Keratinocyte (primary cell): ENCODE data around the gene NCOA3. TPM values are rescaled to one million over a fixed set of nuclear protein-coding genes. Genes with fewer than 3 reads are reported as not detected.

ENCODE experiments used
- DNase-seq: peaks from one replicate; pipeline ENCODE4 v3.0.0-alpha.2; 2011; ENCODE audit warnings: low read depth, missing footprints, low spot score
- FAIRE-seq: peaks from 2 replicates; lab custom pipeline; 2011; peaks lifted over from hg19 to GRCh38; lab: Jason Lieb, UNC
- H2AFZ ChIP-seq: 2 replicates; pipeline ENCODE4 v1.6.0; 2012; ENCODE audit warnings: low read length, control low read depth, inconsistent platforms; ENCODE audit not compliant: control insufficient read depth
- H3K27ac ChIP-seq: 2 replicates; pipeline ENCODE4 v1.5.1; 2011; ENCODE audit warnings: low read length; ENCODE audit not compliant: control insufficient read depth, insufficient read depth
- H3K27me3 ChIP-seq: 3 replicates; pipeline ENCODE4 v1.6.0; 2011; ENCODE audit warnings: low read length; ENCODE audit not compliant: control insufficient read depth, insufficient read depth; ENCODE audit errors: extremely low read depth
- H3K36me3 ChIP-seq, 2 experiments: 2 replicates in 1 of 2; 3 replicates in 1 of 2; pipeline ENCODE4 v1.5.1; 2011; ENCODE audit warnings: low read length in 2 of 2, mild to moderate bottlenecking in 1 of 2; ENCODE audit not compliant: control insufficient read depth in 2 of 2, insufficient read depth in 2 of 2; ENCODE audit errors: extremely low read depth in 1 of 2
- H3K4me1 ChIP-seq: 3 replicates; pipeline ENCODE4 v1.5.1; 2011; ENCODE audit warnings: low read length; ENCODE audit not compliant: control insufficient read depth, insufficient read depth; ENCODE audit errors: extremely low read depth
- H3K4me2 ChIP-seq: 3 replicates; pipeline ENCODE4 v1.6.0; 2011; ENCODE audit warnings: low read depth, low read length; ENCODE audit not compliant: control insufficient read depth, insufficient read depth; ENCODE audit errors: extremely low read depth
- H3K4me3 ChIP-seq, 3 experiments: fragments of 200-600 bp in 1 of 3; sonication (generic) in 1 of 3; 2 replicates in 2 of 3; 3 replicates in 1 of 3; pipeline ENCODE4 v1.5.1; 2011 to 2016; ENCODE audit warnings: low read length in 3 of 3, mild to moderate bottlenecking in 3 of 3, control low read depth in 2 of 3, inconsistent platforms in 1 of 3, low read depth in 1 of 3, mixed read lengths in 1 of 3, mixed run types in 1 of 3, moderate library complexity in 1 of 3; ENCODE audit not compliant: control insufficient read depth in 2 of 3, insufficient read depth in 2 of 3; ENCODE audit errors: extremely low read depth in 1 of 3
- H3K79me2 ChIP-seq: 2 replicates; pipeline ENCODE4 v1.6.0; 2012; ENCODE audit warnings: low read length; ENCODE audit not compliant: control insufficient read depth, insufficient read depth
- H3K9ac ChIP-seq: 3 replicates; pipeline ENCODE4 v1.6.0; 2011; ENCODE audit warnings: low read length; ENCODE audit not compliant: control insufficient read depth, insufficient read depth; ENCODE audit errors: extremely low read depth
- H3K9me1 ChIP-seq: 3 replicates; pipeline ENCODE4 v1.6.0; 2011; ENCODE audit warnings: low read length; ENCODE audit not compliant: control insufficient read depth, insufficient read depth; ENCODE audit errors: extremely low read depth
- H3K9me3 ChIP-seq: 2 replicates; pipeline ENCODE4 v1.5.1; 2012; ENCODE audit warnings: low read depth, low read length; ENCODE audit not compliant: control insufficient read depth
- H4K20me1 ChIP-seq: 3 replicates; pipeline ENCODE4 v1.6.0; 2011; ENCODE audit warnings: low read length; ENCODE audit not compliant: control insufficient read depth, insufficient read depth; ENCODE audit errors: extremely low read depth
- EZH2 ChIP-seq: IDR thresholded peaks from one replicate; pipeline ENCODE4 v1.6.1; 2012; ENCODE audit warnings: inconsistent platforms, mild to moderate bottlenecking, low read length, moderate library complexity
- dilution Hi-C: fragments of 300-500 bp; cut with MboI; formaldehyde crosslinking; loops from one replicate; pipeline ENCODE4 v1.7.0; 2020; ENCODE audit warnings: low sequenced_read_pairs; ENCODE audit not compliant: extremely low pct_ligation_motif_present
- polyA plus RNA-seq, 5 experiments: library from polyadenylated mRNA; depleted of rRNA in 3 of 5; stranded (reverse) in 3 of 5; stranded (forward) in 1 of 5; unstranded in 1 of 5; fragments of >200 nt; gene quantifications; 1 replicate in 1 of 5; 2 replicates in 3 of 5; 3 replicates in 1 of 5; pipeline versions ENCODE4 v1.2.1 to v1.2.3, GENCODE V29; 2011 to 2012; ENCODE audit warnings: missing spikeins in 2 of 5, low read depth in 1 of 5, low replicate concordance in 1 of 5
- TF ChIP-seq, protein P1 (sequence below), 3 experiments: IDR thresholded peaks in 1 of 3; conservative IDR thresholded peaks in 1 of 3; optimal IDR thresholded peaks in 1 of 3; 2 replicates in 2 of 3; 3 replicates in 1 of 3; pipeline versions ENCODE3 to v1.5.1; 2011; ENCODE audit warnings: low read length in 3 of 3, mild to moderate bottlenecking in 3 of 3, moderate library complexity in 2 of 3, control low read depth in 1 of 3, inconsistent platforms in 1 of 3; ENCODE audit not compliant: insufficient read depth in 2 of 3; ENCODE audit errors: extremely low read depth in 1 of 3

The NCOA3 gene
- polyA plus RNA-seq, 1 donor (not counting 4 experiments of a cell fraction or from before 2014, with no cell fraction given): 25.8 TPM

DNA sequence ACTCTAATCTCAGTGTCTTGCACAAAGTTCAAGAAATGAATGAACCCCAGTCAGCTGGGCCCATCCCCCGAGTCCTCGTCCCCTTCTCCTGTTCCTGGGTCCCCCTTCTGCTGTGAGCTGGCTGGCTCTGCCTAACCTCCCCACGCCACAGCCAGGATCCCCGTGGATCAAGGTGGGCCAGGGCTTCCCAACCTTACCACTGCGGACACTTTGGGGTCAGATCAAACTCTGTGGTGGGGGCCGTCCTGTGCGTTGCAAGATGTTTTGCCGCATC is 167.4 kb downstream of the NCOA3 start:
- TF ChIP-seq, protein P1, sequence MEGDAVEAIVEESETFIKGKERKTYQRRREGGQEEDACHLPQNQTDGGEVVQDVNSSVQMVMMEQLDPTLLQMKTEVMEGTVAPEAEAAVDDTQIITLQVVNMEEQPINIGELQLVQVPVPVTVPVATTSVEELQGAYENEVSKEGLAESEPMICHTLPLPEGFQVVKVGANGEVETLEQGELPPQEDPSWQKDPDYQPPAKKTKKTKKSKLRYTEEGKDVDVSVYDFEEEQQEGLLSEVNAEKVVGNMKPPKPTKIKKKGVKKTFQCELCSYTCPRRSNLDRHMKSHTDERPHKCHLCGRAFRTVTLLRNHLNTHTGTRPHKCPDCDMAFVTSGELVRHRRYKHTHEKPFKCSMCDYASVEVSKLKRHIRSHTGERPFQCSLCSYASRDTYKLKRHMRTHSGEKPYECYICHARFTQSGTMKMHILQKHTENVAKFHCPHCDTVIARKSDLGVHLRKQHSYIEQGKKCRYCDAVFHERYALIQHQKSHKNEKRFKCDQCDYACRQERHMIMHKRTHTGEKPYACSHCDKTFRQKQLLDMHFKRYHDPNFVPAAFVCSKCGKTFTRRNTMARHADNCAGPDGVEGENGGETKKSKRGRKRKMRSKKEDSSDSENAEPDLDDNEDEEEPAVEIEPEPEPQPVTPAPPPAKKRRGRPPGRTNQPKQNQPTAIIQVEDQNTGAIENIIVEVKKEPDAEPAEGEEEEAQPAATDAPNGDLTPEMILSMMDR (optimal IDR thresholded peaks at IDR 0.05 in 1 of 3, IDR thresholded peaks at IDR 0.05 in 1 of 3, conservative IDR thresholded peaks at IDR 0.05 in 1 of 3; ENCODE audit: extremely low read depth in 1 of 3, insufficient read depth in 2 of 3, low read length in 3 of 3): no peak
- no peak for TF ChIP-seq EZH2
- no peaks in the 10 kb centered on the region for H3K27me3 ChIP-seq
- H2AFZ ChIP-seq: no peak overlapping the region

GRCh38 chr20:47669489-47669888 is 167.8 kb downstream of the NCOA3 start:
- dilution Hi-C loops: no loop called here
- DNase-seq (no peak), FAIRE-seq (no peak)
- no peak for TF ChIP-seq EZH2
- TF ChIP-seq, protein P1 (optimal IDR thresholded peaks at IDR 0.05 in 1 of 3, IDR thresholded peaks at IDR 0.05 in 1 of 3, conservative IDR thresholded peaks at IDR 0.05 in 1 of 3; ENCODE audit: extremely low read depth in 1 of 3, insufficient read depth in 2 of 3, low read length in 3 of 3): no peak
- Histone ChIP-seq H4K20me1 (no peaks in the 10 kb centered on the region), H3K9me1 (no peaks in the 10 kb centered on the region), H3K79me2 (no peaks in the 10 kb centered on the region), H3K36me3 (peaks cover 16 to 33% of the 10 kb centered on the region in 2 experiments), H3K4me1 (peaks cover 15% of the 10 kb centered on the region), H3K4me2 (no peak overlapping the region), H3K9ac (no peak overlapping the region), H3K9me3 (no peaks in the 10 kb centered on the region), H2AFZ (no peak overlapping the region), H3K27ac (no peak overlapping the region), H3K27me3 (no peaks in the 10 kb centered on the region), H3K4me3 (no peak overlapping the region)

More for the DNA sequence above, 167.4 kb downstream of the NCOA3 start:
- Histone ChIP-seq H3K4me3 (no peak overlapping the region), H3K4me2 (no peak overlapping the region), H3K4me1 (peaks cover 19% of the 10 kb centered on the region), H3K36me3 (peaks cover 12 to 32% of the 10 kb centered on the region in 2 experiments), H4K20me1 (no peaks in the 10 kb centered on the region), H3K9me3 (no peaks in the 10 kb centered on the region), H3K9me1 (no peaks in the 10 kb centered on the region), H3K27ac (no peak overlapping the region), H3K79me2 (no peaks in the 10 kb centered on the region), H3K9ac (no peak overlapping the region)
- dilution Hi-C loops: no loop called here
- FAIRE-seq (no peak), DNase-seq (no peak)
